Sigmoid colon (tissue), 4 donors: ENCODE data around the gene TMEM44.

ENCODE experiments used
- CTCF ChIP-seq, 4 experiments: fragments of 450-650 bp in 3 of 4; fragments of 200-600 bp in 1 of 4; IDR thresholded peaks; one replicate each; pipeline ENCODE4 v1.5.1; 2016 to 2019; ENCODE audit warnings: antibody characterized with exemption in 4 of 4, mild to moderate bottlenecking in 3 of 4, moderate library complexity in 2 of 4
- EP300 ChIP-seq, 4 donors: sonication (generic); formaldehyde crosslinking; IDR thresholded peaks; one replicate each; pipeline ENCODE4 v1.6.1; 2017; ENCODE audit warnings: antibody characterized with exemption in 4 of 4

- TF ChIP-seq EP300 (IDR thresholded peaks at IDR 0.05) (no peak), CTCF (IDR thresholded peaks at IDR 0.05) (no peak)
Observed at GRCh38 chr3:194618858-194619608, 14.2 kb downstream of the TMEM44 start.
